ENCODE data around the gene CHST15. TPM values are rescaled to one million over a fixed set of nuclear protein-coding genes. Genes with fewer than 3 reads are reported as not detected.

CHST15 gene
- total and polyA plus RNA-seq, 2 experiments from 2014 or later: 0.92 to 1.9 TPM

GRCh38 chr10:124070666-124071065, 22.7 kb downstream of the CHST15 start:
- no peaks in the 10 kb centered on the region for H3K4me1 ChIP-seq (ENCODE audit: low read depth)
- H3K27ac ChIP-seq: no peak overlapping the region
- H3K9me3 ChIP-seq (ENCODE audit: low read depth): no peaks in the 10 kb centered on the region
- no peaks in the 10 kb centered on the region for H3K36me3 ChIP-seq
- TF ChIP-seq, protein P1, sequence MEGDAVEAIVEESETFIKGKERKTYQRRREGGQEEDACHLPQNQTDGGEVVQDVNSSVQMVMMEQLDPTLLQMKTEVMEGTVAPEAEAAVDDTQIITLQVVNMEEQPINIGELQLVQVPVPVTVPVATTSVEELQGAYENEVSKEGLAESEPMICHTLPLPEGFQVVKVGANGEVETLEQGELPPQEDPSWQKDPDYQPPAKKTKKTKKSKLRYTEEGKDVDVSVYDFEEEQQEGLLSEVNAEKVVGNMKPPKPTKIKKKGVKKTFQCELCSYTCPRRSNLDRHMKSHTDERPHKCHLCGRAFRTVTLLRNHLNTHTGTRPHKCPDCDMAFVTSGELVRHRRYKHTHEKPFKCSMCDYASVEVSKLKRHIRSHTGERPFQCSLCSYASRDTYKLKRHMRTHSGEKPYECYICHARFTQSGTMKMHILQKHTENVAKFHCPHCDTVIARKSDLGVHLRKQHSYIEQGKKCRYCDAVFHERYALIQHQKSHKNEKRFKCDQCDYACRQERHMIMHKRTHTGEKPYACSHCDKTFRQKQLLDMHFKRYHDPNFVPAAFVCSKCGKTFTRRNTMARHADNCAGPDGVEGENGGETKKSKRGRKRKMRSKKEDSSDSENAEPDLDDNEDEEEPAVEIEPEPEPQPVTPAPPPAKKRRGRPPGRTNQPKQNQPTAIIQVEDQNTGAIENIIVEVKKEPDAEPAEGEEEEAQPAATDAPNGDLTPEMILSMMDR (IDR thresholded peaks at IDR 0.05; ENCODE audit: low read depth, low read length): no peak
- H3K4me3 ChIP-seq: no peak overlapping the region
- H3K27me3 ChIP-seq: no peaks in the 10 kb centered on the region
- DNase-seq (ENCODE audit: low read depth in 1 of 2, low spot score in 1 of 2): no peak

GRCh38 chr10:124069341-124070264, 23.8 kb downstream of the CHST15 start:
- H3K4me3 ChIP-seq: no peak overlapping the region
- H3K27me3 ChIP-seq: no peaks in the 10 kb centered on the region
- H3K36me3 ChIP-seq: no peaks in the 10 kb centered on the region
- no peaks in the 10 kb centered on the region for H3K4me1 ChIP-seq (ENCODE audit: low read depth)
- no peak for DNase-seq (ENCODE audit: low read depth in 1 of 2, low spot score in 1 of 2)
- TF ChIP-seq, protein P1 (IDR thresholded peaks at IDR 0.05; ENCODE audit: low read depth, low read length): no peak
- H3K9me3 ChIP-seq (ENCODE audit: low read depth): no peaks in the 10 kb centered on the region
- no peak overlapping the region for H3K27ac ChIP-seq

- no peaks in the 10 kb centered on the region for H3K36me3 ChIP-seq
Observed at GRCh38 chr10:124068929-124069328, 24.5 kb downstream of the CHST15 start.

DNA sequence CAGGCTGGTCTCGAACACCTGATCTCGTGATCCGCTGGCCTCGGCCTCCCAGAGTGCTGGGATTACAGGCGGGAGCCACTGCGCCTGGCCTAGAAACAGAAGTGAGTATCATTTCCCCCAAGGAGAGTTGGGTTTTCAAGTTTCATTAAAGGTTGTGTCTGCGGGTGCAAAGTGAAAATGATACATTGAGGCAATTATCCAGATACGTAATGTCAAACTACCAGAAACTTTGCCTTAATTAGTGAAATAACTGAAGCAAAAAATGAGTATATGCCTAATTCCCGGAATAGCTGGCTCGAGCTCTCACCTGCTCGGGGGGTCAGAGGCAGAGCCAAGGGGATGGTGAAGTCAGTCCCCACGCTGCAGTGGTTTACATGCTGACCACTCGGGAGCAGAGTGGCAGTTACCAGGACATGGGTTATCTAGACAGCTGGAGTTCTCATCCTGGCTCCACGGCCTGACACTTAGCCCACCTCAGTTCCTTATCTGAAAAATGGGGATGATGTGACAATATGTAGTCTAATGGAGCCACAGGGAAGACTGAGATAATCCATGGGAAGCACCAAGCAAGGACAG, 25.5 kb downstream of the CHST15 start:
- Histone ChIP-seq H3K4me1 (ENCODE audit: low read depth) (no peaks in the 10 kb centered on the region), H3K36me3 (no peaks in the 10 kb centered on the region), H3K4me3 (no peak overlapping the region), H3K27me3 (no peaks in the 10 kb centered on the region), H3K27ac (no peak overlapping the region), H3K9me3 (ENCODE audit: low read depth) (no peaks in the 10 kb centered on the region)
- DNase-seq (ENCODE audit: low read depth in 1 of 2, low spot score in 1 of 2): no peak
- TF ChIP-seq, protein P1 (IDR thresholded peaks at IDR 0.05; ENCODE audit: low read depth, low read length): no peak

More at GRCh38 chr10:124068929-124069328, 24.5 kb downstream of the CHST15 start:
- DNase-seq (ENCODE audit: low read depth in 1 of 2, low spot score in 1 of 2): no peak
- no peaks in the 10 kb centered on the region for H3K27me3 ChIP-seq
- no peaks in the 10 kb centered on the region for H3K9me3 ChIP-seq (ENCODE audit: low read depth)
- H3K4me3 ChIP-seq: no peak overlapping the region
- no peaks in the 10 kb centered on the region for H3K4me1 ChIP-seq (ENCODE audit: low read depth)
- H3K27ac ChIP-seq: no peak overlapping the region
- TF ChIP-seq, protein P1 (IDR thresholded peaks at IDR 0.05; ENCODE audit: low read depth, low read length): no peak

- Histone ChIP-seq H3K9me3 (ENCODE audit: low read depth) (no peaks in the 10 kb centered on the region), H3K4me1 (ENCODE audit: low read depth) (no peaks in the 10 kb centered on the region), H3K27me3 (no peaks in the 10 kb centered on the region), H3K4me3 (no peak overlapping the region), H3K27ac (no peak overlapping the region), H3K36me3 (no peaks in the 10 kb centered on the region)
- DNase-seq (ENCODE audit: low read depth in 1 of 2, low spot score in 1 of 2): peak in 1 of 2 donors; percentile 11
- TF ChIP-seq, protein P1 (IDR thresholded peaks at IDR 0.05; ENCODE audit: low read depth, low read length): no peak
Observed at GRCh38 chr10:124066781-124067714, 26.4 kb downstream of the CHST15 start.
